Measurements from ENCODE around the gene TMEM53.
"Not testable (repeated sequence)": the region's sequence is repeated elsewhere in the genome, so short reads cannot be mapped to it uniquely, and the experiment has no call there.

Gene TMEM53

DNA sequence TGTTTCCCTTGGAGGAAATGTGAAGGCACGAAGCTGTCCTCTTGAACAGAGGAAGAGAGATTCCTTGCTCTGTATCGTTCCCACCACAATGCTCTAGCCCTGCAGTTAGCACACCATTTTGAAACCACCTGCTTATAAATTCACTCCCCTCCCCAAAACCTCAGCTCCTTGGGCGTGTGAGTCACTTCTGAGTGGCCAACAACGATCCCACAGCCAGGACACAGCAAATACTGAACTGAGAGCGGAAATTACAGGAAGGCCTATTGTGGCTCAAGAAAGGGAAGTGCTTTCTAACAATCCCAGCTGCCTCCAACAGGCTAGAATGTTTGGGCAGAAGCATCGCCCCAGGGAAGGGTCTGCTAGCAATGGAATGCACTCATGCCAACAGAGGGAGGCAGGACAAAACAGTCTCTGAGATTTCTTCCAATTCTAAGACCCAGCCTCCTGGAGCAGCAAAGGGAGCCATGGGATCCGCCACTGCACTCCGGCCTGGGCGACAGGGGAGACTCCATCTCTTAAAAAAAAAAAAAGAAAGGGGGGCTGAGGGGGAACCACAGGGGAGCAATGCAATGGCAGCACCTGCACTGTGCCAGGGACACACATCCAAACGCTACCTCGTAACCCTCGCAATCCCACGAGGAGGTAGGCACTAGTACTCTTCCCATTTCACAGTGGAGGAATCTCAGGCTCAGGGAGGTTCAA lies 1.9 kb downstream of the TMEM53 start:
- DNase-seq: peak; percentile 86 to 89

DNA sequence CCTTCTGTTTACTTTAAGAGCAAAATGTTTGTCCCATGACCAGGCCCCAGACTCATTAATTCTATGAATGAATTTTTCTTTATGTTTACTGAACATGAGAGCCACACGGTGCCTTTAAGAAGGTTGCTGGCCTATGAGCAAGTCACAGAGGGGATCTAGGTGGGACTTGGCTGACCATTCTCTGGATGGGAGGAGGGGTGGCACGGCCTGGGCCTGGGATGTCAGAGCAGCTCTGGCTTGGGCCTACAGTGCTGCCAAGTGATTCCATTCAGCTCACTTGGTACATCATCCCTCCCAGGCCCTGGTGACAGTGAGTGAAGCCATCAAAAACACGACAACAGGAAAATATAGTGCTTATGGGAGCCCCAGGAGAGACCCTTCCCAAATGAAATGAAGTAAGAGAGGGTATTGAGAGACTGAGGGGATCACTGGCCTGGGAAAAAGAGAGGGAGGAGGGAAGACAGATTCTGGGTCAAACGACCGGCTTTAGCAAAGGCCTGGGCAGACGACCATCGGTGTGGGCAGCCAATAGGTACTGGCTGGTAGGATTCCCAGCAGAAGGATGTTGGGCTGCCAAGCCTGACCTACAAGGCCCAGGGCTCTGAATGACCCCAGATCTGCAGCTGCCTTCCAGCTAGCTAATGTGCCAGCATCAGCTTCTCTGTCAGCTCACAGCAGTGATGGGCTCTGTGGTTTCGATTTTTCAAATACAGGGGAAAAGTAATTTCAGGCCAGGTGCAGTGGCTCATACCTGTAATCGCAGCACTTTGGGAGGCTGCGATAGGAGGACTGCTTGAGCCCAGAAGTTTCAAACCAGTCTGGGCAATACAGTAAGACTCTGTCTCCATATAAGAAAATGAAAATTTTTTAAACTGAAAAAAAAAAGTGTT lies 3.3 kb downstream of the TMEM53 start:
- DNase-seq: no peak

GRCh38 chr1:44666719-44667118 lies 7.6 kb downstream of the TMEM53 start:
- not testable (repeated sequence) for DNase-seq

DNA sequence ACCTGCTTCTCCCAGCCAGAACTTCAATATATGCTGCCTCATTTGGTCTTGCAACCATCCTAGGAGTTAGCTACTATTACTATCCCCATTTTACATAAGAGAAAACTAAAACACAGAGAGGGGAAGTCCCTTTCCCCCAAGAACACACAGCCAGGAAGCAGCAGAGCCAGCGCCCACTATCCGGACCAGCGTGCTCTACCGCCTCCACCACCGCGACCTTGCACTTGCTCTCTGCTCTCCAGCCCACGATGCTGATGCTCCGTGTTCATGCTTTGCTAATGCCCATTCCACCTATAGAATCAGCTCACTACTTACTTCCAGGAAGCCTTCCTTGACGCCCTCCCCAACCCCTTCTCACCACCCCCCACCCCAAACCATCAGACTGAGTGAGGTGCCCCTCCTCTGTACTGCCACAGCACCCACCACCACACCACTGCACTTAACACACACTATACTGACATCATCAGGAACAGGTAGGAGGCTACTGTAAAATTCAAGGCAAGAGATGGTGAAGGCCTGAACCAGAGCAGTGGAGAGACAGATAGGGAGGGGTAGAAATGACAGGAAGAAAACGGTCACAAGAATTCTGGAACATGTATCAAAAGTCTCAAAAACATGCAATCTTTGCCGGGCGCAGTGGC lies 9.4 kb downstream of the TMEM53 start:
- DNase-seq: peak; percentile 69 to 80

GRCh38 chr1:44663417-44663816 lies 10.9 kb downstream of the TMEM53 start:
- DNase-seq: no peak

DNA sequence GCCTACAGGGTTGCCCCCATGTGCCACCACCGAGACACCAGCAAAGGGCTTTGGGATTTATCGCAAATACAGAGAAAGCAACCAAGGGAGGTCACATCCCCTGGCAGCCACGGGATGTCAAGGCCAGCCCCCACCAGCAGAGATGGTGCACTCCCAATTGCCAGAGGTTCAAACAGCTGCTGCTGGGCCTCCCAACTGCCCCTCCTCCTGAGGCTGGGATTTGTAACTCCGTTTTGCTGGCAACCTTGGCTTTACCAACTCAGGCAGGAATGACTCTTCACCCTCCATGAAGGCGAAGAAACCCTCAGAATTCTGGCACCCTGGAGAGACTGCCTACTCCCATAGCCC lies 11.6 kb downstream of the TMEM53 start:
- no peak for DNase-seq

DNA sequence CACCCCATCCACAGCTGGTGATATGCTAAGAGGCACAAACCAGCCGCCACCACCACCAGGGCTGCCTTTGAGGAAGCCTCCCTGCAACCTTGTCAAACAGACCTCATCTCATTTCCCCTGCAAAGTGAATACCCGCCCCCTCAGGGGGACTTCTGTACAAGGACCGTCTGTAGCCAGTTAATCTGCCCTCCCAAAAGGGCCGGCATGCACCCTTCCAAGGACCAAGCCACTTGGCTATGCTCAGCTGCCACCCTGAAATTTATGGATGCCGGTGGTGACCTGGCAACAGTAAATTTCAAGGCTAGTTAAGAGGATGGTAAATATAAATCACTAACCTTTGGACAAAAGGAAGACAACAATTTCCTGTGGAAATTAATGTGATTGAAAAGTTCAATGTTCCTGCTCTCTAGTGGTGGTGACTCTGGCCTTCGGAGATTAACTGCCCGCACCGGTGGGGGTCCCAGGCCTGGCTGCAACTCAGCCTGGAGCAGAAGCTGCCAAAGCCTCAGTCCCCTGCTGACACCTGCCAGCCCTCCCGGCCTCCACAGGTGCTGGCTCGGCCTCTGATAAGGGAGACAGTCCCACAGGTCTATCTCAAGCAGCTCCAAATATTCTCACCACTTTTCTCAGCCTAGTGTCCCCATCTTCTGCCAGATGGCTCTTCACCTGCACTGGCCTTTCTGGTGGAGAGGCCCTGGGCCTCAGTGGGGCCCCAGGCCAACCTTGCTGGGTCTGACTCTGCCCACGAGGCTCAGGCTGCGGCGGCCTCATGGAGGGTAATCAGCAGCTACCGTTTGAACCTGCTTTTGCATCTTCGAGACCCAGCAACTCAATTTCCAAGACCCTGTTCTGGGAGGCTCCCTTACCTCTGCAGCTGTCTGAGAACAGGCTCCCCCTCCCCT lies 12.2 kb downstream of the TMEM53 start:
- no peak for DNase-seq

DNA sequence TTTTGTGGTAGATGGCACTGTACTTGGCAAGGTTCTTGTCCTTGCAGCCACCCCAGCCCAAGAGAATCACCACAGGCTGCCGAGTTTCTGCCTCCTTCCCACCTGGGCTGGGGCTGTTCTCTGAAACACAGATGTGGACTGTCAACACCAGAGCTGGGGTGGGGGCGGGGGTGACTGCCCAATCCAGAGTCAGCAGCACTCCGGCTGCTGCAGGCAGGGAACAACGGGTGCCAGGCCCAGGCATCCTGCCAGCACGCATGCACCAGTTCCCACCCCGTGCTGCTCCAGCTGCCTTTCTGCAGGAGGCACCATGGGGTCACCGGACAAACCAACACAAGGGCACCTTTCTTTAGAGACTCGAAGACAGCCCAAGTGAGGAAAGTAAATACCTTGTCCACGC lies 14.1 kb downstream of the TMEM53 start:
- DNase-seq: no peak

- no peak for DNase-seq
Measured at GRCh38 chr1:44659566-44659965, 14.7 kb downstream of the TMEM53 start.

DNA sequence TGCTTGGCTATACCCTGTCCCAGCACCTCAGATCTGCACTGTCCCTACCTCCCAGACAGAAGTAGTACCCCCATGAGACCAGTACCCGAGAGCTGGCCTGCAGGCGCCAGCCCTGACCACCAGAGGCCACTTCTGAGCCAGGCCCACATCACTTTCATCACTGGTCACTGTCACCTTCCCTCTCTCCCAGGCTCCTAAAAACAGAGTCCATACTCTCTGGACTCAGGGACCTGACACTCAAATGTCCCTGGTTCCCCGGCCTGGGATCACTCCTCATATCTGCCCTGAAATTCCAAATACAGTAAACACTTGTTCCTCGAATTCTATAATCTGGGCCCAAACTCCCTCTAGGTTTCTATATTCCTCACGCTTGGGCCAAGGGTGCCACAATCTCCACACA lies 18.7 kb downstream of the TMEM53 start:
- DNase-seq: no peak

GRCh38 chr1:44654621-44655187 lies 19.6 kb downstream of the TMEM53 start:
- DNase-seq: no peak

GRCh38 chr1:44653107-44653964 lies 20.9 kb downstream of the TMEM53 start:
- DNase-seq: no peak

GRCh38 chr1:44652445-44653106 lies 21.7 kb downstream of the TMEM53 start:
- peak; percentile 24 to 90 for DNase-seq

DNA sequence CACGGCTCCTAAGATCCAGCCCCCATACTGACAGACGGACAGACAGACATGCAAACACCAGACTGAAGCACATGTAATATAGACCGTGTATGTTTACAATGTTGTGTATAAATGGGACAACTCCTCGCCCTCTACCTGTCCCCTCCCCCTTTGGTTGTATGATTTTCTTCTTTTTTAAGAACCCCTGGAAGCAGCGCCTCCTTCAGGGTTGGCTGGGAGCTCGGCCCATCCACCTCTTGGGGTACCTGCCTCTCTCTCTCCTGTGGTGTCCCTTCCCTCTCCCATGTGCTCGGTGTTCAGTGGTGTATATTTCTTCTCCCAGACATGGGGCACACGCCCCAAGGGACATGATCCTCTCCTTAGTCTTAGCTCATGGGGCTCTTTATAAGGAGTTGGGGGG lies 23.2 kb downstream of the TMEM53 start:
- no peak for DNase-seq

DNA sequence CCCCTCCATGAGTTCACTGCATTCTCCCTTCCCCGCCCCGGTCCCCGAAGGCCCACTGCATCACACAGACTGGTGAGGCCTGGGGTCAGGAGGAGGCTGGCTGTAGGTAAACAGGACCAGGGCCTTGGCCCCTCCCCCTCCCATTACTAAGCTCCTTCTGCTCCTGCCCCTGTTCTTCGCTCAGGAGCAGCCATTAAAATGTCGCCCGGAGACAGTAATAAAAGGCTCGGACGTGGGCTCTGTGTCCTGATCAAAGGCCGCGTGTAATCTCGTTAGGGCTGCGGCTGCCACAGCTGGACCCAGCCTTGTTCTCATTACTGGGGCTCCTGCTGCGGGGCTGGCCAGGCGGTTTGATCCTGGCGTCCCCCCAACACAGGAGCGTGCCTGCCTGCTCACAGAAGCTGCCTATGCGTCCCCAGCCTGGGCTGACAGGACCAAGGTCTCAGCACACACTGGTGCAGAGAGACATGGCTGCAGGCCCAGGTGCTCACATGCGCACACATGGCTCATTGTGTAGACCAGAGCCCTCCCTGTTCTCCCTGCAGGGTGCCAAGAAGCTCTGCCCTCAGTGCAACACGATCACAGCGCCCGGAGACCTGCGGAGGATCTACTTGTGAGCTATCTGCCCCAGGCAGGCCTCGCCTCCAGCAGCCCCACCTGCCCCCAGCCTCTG lies 24.0 kb downstream of the TMEM53 start:
- no peak for DNase-seq

DNA sequence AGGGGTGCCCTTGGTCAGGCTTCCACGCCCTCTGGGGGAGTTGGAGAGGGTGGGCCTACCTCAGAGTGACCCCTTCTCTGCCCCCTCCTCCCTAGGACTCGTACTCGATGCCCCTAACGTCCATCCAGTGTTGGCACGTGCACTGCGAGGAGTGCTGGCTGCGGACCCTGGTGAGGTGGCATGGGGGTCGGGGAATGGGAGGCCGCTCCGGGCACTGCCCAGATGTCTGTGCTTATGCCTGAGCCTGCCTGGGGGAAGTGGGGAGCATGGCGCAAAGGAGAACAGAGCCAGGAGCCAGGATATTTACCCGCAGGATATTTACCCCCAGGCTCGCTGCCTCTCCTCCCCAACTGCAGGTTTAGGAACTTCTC lies 24.5 kb downstream of the TMEM53 start:
- no peak for DNase-seq

- DNase-seq: no peak
Measured at GRCh38 chr1:44648529-44649250, 25.6 kb downstream of the TMEM53 start.

- no peak for DNase-seq
Measured at GRCh38 chr1:44647896-44648295, 26.4 kb downstream of the TMEM53 start.

DNA sequence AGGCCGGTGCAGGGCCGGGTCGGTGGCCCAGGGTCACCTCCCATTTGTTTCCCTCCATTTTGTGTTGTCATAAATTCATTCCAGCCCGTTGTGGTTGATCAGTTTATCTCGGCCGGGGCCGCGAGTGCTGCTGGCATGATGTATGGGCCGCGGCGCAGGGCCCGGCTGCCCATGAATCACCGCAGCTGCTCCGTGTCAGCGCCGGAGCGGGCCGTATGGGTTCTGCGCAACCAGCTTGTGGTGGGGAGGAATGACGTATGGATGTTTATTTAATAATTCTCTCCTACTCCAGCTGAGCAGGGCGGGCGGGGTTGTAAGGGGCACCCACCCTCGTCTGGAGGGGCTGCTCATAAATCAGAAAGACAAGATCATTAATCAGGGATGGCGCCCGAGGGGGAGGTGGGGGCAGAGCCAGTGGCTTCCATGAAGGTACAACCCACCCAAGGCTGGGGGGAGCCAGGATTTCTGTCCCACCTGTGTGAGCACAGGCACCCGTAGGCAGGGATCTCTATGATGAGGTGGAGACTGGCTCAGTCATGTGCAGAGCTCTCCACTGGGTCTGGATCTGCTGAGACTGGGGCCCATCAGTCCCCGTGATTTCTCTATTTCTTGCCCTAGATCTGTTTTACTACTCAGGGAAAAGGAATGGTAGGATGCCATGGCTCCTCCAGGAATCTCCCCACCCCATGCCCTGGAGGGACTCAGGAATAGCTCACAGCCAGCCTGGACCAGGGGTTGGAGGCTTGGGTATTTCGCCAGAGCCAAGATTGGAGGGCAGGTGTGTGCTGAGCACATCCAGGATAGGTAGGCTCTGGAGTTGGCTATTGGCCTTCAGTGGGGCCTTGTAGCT lies 27.8 kb downstream of the TMEM53 start:
- DNase-seq: no peak
